K562 (cell line): Measurements from ENCODE around the gene ZNF613. TPM values are rescaled to one million over a fixed set of nuclear protein-coding genes. Genes with fewer than 3 reads are reported as not detected.
A peak's percentile ranks its signal among the peaks of the same experiment; 100 is the strongest.

Experiments used
- BRCA1 ChIP-seq, 2 experiments: fragments of 450-650 bp in 1 of 2; sonication (generic) in 1 of 2; formaldehyde crosslinking in 1 of 2; IDR thresholded peaks; 2 replicates each; pipeline versions ENCODE4 v1.5.0 to v1.6.1; 2017 to 2020; ENCODE audit warnings: mild to moderate bottlenecking in 1 of 2, missing genetic modification reagents in 1 of 2
- BRF1 ChIP-seq: IDR thresholded peaks from 3 replicates; pipeline ENCODE4 v1.6.1; 2011; ENCODE audit warnings: borderline replicate concordance, mild to moderate bottlenecking; ENCODE audit not compliant: insufficient read length; ENCODE audit errors: extremely low read depth
- CBFA2T3 ChIP-seq: fragments of 450-650 bp; IDR thresholded peaks from 2 replicates; pipeline ENCODE4 v1.6.1; 2017
- GTF2E2 ChIP-seq: fragments of 200-800 bp; sonication (Bioruptor generic); IDR thresholded peaks from 2 replicates; pipeline ENCODE4 v1.6.1; 2016; ENCODE audit warnings: missing genetic modification characterization, missing compliant biosample characterization
- JUNB ChIP-seq: fragments of 450-650 bp; formaldehyde crosslinking; conservative IDR thresholded peaks from 2 replicates; pipeline ENCODE4 v1.4.0; 2020; ENCODE audit warnings: mild to moderate bottlenecking
- MTA3 ChIP-seq: fragments of 450-650 bp; formaldehyde crosslinking; IDR thresholded peaks from 2 replicates; pipeline ENCODE4 v1.6.1; 2017; ENCODE audit warnings: mild to moderate bottlenecking, borderline replicate concordance
- PYGO2 ChIP-seq: fragments of 450-650 bp; IDR thresholded peaks from 2 replicates; pipeline ENCODE4 v1.6.1; 2016; ENCODE audit warnings: mild to moderate bottlenecking, missing genetic modification characterization, moderate library complexity, missing compliant biosample characterization
- RBM22 ChIP-seq: fragments of 200-400 bp; formaldehyde crosslinking; IDR thresholded peaks from 2 replicates; pipeline ENCODE4 v1.6.1; 2018; ENCODE audit warnings: low read length, low read depth; ENCODE audit not compliant: poor library complexity, severe bottlenecking
- RBM25 ChIP-seq: fragments of 200-400 bp; formaldehyde crosslinking; IDR thresholded peaks from 2 replicates; pipeline ENCODE4 v1.6.1; 2018; ENCODE audit warnings: low read length, low read depth, moderate library complexity; ENCODE audit not compliant: severe bottlenecking
- TAF7 ChIP-seq: fragments of 450-650 bp; IDR thresholded peaks from 2 replicates; pipeline ENCODE4 v1.6.1; 2016; ENCODE audit warnings: missing genetic modification characterization, missing compliant biosample characterization
- polyA plus RNA-seq, 8 experiments: library from polyadenylated mRNA; depleted of rRNA in 4 of 8; stranded (reverse) in 5 of 8; unstranded in 3 of 8; fragments of >200 nt; fragmentation: Nextera tagmentation in 2 of 8; fragmentation: Illumina TruSeq in 1 of 8; extraction: Ambion mirVana in 2 of 8; extraction: Trizol in 1 of 8; gene quantifications; 2 replicates each; pipeline versions ENCODE4 v1.2.1 to v1.2.3, GENCODE V29; 2011 to 2014; ENCODE audit warnings: inconsistent platforms in 1 of 8, missing spikeins in 1 of 8
- total RNA-seq, 7 experiments: library from RNA; depleted of rRNA in 6 of 7; stranded (reverse); fragments of >200 nt in 6 of 7; fragmentation: Illumina TruSeq in 2 of 7; extraction: Trizol in 2 of 7; gene quantifications; 2 replicates each; pipeline versions ENCODE4 v1.2.1 to v1.2.3, GENCODE V29; 2011 to 2021; ENCODE audit warnings: low replicate concordance in 1 of 7
- TF ChIP-seq, protein P1 (sequence below): fragments of 250-450 bp; sonication (Bioruptor Pico); IDR thresholded peaks from 2 replicates; pipeline ENCODE4 v1.5.0; 2021
- TF ChIP-seq, protein P2 (sequence below), 2 experiments: fragments of 150-350 bp in 1 of 2; IDR thresholded peaks; 2 replicates each; pipeline ENCODE4 v1.6.1; 2012 to 2016; ENCODE audit warnings: low read depth in 2 of 2, low read length in 2 of 2, mild to moderate bottlenecking in 1 of 2, moderate library complexity in 1 of 2
- TF ChIP-seq, protein P3 (sequence below): fragments of 450-650 bp; IDR thresholded peaks from 2 replicates; pipeline ENCODE4 v1.6.1; 2016; ENCODE audit warnings: low read depth

The ZNF613 gene
- total and polyA plus RNA-seq, 9 of the 15 experiments (the other 6 are each of a cell fraction or from before 2014, with no cell fraction given): 2.1 to 4.5 (median 2.7) TPM

DNA sequence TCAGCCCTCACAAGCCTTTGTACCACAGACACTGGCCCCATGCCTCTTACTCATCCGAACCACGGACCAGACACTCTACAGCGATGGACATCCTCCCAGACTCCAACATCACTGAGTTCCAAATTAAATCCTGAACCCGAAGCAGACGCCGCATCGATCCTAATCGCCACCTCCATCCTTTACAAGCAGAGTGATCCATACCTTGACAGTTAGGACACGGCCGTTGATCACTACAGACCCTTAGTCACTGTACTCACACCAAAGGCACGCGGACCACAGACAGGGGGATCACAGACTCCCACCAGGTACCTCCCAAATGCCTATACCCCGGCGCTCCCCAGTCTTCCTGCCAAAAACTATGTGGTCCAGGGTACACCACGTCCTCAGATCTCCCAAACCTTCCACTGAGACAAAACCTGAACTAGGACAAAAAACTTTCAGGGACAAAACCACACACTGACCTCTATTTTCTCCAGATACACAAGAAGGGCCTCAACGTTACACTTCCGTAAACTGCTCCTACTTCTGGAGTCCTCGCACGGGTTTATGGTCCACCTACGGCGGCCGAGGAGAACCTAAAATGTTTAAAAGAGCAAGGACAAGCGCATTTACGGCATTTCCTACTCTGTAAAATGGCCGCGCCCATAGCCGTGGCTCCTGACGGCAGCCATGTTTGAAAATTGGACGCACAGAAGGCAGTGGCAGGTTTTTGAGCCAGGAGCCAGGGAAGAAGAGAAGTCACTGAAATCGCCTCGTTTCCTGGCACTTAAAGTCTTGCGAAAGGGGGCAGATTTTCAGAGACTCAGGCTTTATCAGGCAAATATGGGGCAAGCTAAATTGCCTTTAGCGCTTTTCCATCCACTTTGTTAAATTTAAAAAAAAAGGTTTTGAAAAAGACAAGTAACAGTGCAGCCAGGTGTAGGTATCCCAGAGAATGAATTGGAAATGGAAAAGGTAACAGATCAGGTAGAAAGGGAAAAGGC is 59.3 kb downstream of the ZNF613 start, which contains the start of gene ZNF350 (continued):
- TF ChIP-seq CBFA2T3 (no peak), RBM22 (no peak), MTA3 (peak; percentile 98), JUNB (no peak), PYGO2 (tag) (no peak), TAF7 (no peak), RBM25 (no peak), BRCA1 (IDR thresholded peaks at IDR 0.05) (no peak), BRCA1 (CRISPR knock-in tag; IDR thresholded peaks at IDR 0.05) (no peak), BRF1 (no peak), GTF2E2 (tag) (no peak)
- TF ChIP-seq, protein P1, sequence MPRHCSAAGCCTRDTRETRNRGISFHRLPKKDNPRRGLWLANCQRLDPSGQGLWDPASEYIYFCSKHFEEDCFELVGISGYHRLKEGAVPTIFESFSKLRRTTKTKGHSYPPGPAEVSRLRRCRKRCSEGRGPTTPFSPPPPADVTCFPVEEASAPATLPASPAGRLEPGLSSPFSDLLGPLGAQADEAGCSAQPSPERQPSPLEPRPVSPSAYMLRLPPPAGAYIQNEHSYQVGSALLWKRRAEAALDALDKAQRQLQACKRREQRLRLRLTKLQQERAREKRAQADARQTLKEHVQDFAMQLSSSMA (CRISPR knock-in tag): no peak
- TF ChIP-seq, protein P2, sequence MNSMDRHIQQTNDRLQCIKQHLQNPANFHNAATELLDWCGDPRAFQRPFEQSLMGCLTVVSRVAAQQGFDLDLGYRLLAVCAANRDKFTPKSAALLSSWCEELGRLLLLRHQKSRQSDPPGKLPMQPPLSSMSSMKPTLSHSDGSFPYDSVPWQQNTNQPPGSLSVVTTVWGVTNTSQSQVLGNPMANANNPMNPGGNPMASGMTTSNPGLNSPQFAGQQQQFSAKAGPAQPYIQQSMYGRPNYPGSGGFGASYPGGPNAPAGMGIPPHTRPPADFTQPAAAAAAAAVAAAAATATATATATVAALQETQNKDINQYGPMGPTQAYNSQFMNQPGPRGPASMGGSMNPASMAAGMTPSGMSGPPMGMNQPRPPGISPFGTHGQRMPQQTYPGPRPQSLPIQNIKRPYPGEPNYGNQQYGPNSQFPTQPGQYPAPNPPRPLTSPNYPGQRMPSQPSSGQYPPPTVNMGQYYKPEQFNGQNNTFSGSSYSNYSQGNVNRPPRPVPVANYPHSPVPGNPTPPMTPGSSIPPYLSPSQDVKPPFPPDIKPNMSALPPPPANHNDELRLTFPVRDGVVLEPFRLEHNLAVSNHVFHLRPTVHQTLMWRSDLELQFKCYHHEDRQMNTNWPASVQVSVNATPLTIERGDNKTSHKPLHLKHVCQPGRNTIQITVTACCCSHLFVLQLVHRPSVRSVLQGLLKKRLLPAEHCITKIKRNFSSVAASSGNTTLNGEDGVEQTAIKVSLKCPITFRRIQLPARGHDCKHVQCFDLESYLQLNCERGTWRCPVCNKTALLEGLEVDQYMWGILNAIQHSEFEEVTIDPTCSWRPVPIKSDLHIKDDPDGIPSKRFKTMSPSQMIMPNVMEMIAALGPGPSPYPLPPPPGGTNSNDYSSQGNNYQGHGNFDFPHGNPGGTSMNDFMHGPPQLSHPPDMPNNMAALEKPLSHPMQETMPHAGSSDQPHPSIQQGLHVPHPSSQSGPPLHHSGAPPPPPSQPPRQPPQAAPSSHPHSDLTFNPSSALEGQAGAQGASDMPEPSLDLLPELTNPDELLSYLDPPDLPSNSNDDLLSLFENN (IDR thresholded peaks at IDR 0.05; ENCODE audit: low read depth in 2 of 2, low read length in 2 of 2): no peak
- TF ChIP-seq, protein P3, sequence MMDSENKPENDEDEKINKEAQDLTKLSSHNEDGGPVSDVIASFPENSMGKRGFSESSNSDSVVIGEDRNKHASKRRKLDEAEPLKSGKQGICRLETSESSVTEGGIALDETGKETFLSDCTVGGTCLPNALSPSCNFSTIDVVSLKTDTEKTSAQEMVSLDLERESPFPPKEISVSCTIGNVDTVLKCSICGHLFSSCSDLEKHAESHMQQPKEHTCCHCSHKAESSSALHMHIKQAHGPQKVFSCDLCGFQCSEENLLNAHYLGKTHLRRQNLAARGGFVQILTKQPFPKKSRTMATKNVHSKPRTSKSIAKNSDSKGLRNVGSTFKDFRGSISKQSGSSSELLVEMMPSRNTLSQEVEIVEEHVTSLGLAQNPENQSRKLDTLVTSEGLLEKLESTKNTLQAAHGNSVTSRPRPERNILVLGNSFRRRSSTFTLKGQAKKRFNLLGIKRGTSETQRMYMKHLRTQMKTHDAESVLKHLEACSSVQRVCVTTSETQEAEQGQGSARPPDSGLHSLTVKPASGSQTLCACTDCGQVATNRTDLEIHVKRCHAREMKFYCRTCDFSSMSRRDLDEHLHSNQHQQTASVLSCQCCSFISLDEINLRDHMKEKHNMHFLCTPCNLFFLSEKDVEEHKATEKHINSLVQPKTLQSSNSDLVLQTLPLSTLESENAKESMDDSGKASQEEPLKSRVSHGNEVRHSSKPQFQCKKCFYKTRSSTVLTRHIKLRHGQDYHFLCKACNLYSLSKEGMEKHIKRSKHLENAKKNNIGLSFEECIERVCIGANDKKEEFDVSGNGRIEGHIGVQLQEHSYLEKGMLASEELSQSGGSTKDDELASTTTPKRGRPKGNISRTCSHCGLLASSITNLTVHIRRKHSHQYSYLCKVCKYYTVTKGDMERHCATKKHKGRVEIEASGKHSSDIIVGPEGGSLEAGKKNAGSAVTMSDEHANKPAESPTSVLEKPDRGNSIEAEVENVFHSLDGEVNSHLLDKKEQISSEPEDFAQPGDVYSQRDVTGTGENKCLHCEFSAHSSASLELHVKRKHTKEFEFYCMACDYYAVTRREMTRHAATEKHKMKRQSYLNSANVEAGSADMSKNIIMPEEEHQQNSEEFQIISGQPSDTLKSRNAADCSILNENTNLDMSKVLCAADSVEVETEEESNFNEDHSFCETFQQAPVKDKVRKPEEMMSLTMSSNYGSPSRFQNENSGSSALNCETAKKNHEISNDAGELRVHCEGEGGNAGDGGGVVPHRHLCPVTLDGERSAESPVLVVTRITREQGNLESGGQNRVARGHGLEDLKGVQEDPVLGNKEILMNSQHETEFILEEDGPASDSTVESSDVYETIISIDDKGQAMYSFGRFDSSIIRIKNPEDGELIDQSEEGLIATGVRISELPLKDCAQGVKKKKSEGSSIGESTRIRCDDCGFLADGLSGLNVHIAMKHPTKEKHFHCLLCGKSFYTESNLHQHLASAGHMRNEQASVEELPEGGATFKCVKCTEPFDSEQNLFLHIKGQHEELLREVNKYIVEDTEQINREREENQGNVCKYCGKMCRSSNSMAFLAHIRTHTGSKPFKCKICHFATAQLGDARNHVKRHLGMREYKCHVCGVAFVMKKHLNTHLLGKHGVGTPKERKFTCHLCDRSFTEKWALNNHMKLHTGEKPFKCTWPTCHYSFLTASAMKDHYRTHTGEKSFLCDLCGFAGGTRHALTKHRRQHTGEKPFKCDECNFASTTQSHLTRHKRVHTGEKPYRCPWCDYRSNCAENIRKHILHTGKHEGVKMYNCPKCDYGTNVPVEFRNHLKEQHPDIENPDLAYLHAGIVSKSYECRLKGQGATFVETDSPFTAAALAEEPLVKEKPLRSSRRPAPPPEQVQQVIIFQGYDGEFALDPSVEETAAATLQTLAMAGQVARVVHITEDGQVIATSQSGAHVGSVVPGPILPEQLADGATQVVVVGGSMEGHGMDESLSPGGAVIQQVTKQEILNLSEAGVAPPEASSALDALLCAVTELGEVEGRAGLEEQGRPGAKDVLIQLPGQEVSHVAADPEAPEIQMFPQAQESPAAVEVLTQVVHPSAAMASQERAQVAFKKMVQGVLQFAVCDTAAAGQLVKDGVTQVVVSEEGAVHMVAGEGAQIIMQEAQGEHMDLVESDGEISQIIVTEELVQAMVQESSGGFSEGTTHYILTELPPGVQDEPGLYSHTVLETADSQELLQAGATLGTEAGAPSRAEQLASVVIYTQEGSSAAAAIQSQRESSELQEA: peak; percentile 95
